Heart left ventricle (tissue), 13 donors: ENCODE results near the gene DDR2.

Experiments
- POLR2A ChIP-seq, 2 donors: fragments of 450-650 bp; IDR thresholded peaks; one replicate each; pipeline ENCODE4 v1.6.1; 2017; ENCODE audit warnings: antibody characterized with exemption in 2 of 2, mild to moderate bottlenecking in 2 of 2, moderate library complexity in 2 of 2
- TF ChIP-seq, protein P1 (sequence below), 12 donors: fragments of 200-600 bp; sonication (generic) in 4 of 12; IDR thresholded peaks; one replicate each; pipeline versions ENCODE4 v1.5.0 to v1.8.0; 2018 to 2022; ENCODE audit warnings: antibody characterized with exemption in 12 of 12, mild to moderate bottlenecking in 5 of 12
- donor health status: ischemic (EF 13 %, LVEDD 7.1; RV severe dilation, severe dysfunction).
- donor health status: DM: no; HTN: yes; CAD: no.
- donor health status: DM: no; HTN: no; CAD: no.
- donor health status: ischemic (EF 25% LVEDD 6.9; RV normal size, moderate dysfunction).
- donor health status: ischemic (EF 25% LVEDD 5.7; RV mildly dilated, moderate dysfunction).
- donor health status: ischemic (EF 35%, LVEDD 5.7; RV mildly dilated, moderate dysfunction).
- donor health status: nonischemic (EF 11% LVEDD 7.7; RV severe dilation, severe dysfunction).
- donor health status: DM: yes; HTN: yes; CAD: no.
- donor health status: PGD.
- donor health status: ischemic (EF 29% LVEDD 5.4; RV normal size, mild dysfunction).
- donor health status: nonischemic (EF 23%, LVEDD 6.1; RV moderate dilation, normal function).

DNA sequence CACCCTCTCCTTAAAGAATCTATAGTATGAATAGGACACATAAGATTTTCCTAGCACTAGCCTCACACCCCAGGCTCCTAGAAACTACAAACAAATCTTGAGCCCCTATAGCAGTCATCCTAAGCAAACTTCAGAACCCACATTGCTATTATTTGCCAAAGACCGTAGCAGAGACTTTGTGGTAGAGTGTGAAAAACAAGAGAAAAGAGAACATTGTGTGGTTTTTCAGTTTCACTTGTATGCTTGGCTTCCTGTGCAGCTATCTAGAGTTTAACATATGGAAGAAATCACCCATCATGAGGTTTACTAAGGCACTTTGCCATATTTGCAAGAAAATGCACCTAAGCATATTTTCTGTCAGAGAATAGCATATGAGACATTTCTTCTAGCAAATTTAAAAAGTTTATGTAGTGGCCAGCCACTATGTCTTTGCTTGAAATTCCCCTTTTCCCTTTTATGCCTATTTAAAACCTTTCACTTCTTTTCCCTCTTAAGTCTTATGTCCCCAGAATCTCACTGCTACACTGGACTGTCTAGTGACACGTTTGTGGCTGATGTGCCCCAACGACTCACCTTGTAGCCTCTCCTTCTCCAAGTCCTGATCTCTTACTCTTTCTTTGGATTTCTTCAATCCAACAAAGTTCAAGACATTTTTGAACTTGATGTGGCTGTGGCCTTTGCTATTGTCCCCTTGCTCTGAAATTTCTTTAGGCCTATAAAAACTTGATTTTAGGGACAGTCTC is 203.1 kb downstream of the DDR2 start:
- TF ChIP-seq, protein P1, sequence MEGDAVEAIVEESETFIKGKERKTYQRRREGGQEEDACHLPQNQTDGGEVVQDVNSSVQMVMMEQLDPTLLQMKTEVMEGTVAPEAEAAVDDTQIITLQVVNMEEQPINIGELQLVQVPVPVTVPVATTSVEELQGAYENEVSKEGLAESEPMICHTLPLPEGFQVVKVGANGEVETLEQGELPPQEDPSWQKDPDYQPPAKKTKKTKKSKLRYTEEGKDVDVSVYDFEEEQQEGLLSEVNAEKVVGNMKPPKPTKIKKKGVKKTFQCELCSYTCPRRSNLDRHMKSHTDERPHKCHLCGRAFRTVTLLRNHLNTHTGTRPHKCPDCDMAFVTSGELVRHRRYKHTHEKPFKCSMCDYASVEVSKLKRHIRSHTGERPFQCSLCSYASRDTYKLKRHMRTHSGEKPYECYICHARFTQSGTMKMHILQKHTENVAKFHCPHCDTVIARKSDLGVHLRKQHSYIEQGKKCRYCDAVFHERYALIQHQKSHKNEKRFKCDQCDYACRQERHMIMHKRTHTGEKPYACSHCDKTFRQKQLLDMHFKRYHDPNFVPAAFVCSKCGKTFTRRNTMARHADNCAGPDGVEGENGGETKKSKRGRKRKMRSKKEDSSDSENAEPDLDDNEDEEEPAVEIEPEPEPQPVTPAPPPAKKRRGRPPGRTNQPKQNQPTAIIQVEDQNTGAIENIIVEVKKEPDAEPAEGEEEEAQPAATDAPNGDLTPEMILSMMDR (IDR thresholded peaks at IDR 0.05), result no peak
- TF ChIP-seq POLR2A (IDR thresholded peaks at IDR 0.05), result no peak
